ENCODE data around the gene MATN3. TPM values are rescaled to one million over a fixed set of nuclear protein-coding genes. Genes with fewer than 3 reads are reported as not detected.

MATN3 gene
- total and polyA plus RNA-seq, 2 donors (not counting 3 experiments of a cell fraction or from before 2014, with no cell fraction given): 1.8 to 3.4 TPM

DNA sequence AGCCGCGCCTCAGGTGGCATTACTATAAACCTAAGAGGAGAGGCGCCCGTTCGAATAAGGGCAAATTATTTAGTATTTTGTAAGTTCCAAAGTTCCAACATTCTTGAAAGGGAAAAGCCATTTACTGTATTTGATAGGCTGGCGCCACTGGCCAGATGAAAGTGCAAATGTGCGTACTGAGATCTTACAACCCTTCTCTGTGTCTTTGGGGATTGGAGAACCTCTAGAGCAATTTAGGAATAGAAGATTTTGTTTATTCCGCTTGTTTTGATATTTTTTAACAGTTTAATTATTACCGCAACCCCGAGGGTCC is 22.1 kb downstream of the MATN3 start:
- no peaks in the 10 kb centered on the region for H3K9me3 ChIP-seq (replicated peaks; ENCODE audit: control insufficient read depth, insufficient read depth, low read length)
- no peaks in the 10 kb centered on the region for H3K9me1 ChIP-seq (replicated peaks; ENCODE audit: control insufficient read depth, extremely low read depth, insufficient read depth, low read length)
- H4K20me1 ChIP-seq (replicated peaks; ENCODE audit: control insufficient read depth, extremely low read depth, insufficient read depth, low read length): no peaks in the 10 kb centered on the region
- peak overlapping the region; percentile 64 for H3K9ac ChIP-seq (replicated peaks; ENCODE audit: extremely low read depth, insufficient read depth, low read length)
- H3K4me1 ChIP-seq (ENCODE audit: control insufficient read depth, extremely low read depth, insufficient read depth, low read length): peaks cover 13% of the 10 kb centered on the region
- H3K27me3 ChIP-seq (ENCODE audit: control insufficient read depth in 2 of 2, insufficient read depth in 2 of 2, low read length in 2 of 2): no peaks in the 10 kb centered on the region
- H2AFZ ChIP-seq (ENCODE audit: low read depth, low read length): peak overlapping the region; percentile 65
- no peaks in the 10 kb centered on the region for H3K36me3 ChIP-seq (ENCODE audit: control insufficient read depth in 2 of 2, extremely low read depth in 1 of 2, insufficient read depth in 2 of 2, low read length in 2 of 2)
- FAIRE-seq (no peak), DNase-seq (ENCODE audit: low read depth, low spot score) (no peak)
- dilution Hi-C loops (cut with MboI; ENCODE audit: extremely low pct_ligation_motif_present, low sequenced_read_pairs) (no loop called here), intact Hi-C loops (cut with micrococcal nuclease) (no loop called here)
- peak overlapping the region; percentile 31 to 78 (median 74) for H3K4me3 ChIP-seq (replicated peaks in 1 of 3; ENCODE audit: insufficient read depth in 1 of 3, low read depth in 1 of 3, low read length in 3 of 3)
- H3K4me2 ChIP-seq (ENCODE audit: insufficient read depth, low read length): peak overlapping the region; percentile 77
- peaks cover 8% of the 10 kb centered on the region for H3K79me2 ChIP-seq (ENCODE audit: control insufficient read depth, insufficient read depth, low read length)
- CTCF ChIA-PET: interaction anchor here (1.1 to 3.4 kb wide), 3 partner anchors 21 to 101 kb away, joined by 3 to 14 read pairs (median 4); no protein-coding TSS in a partner anchor
- POLR2A ChIA-PET: interaction anchor here (1.5 kb wide), 1 partner anchor 25 kb away, joined by 3 read pairs; no protein-coding TSS in a partner anchor
- TF ChIP-seq POLR2A (IDR thresholded peaks at IDR 0.05; ENCODE audit: low read depth, low read length) (no peak), FOS (IDR thresholded peaks at IDR 0.05; ENCODE audit: borderline replicate concordance, insufficient read depth, low read length) (no peak), POLR2AphosphoS5 (IDR thresholded peaks at IDR 0.05; ENCODE audit: insufficient read depth, low read depth, low read length) (no peak), EZH2 (IDR thresholded peaks at IDR 0.05; ENCODE audit: borderline replicate concordance, low read depth, low read length, severe bottlenecking) (no peak), GATA2 (IDR thresholded peaks at IDR 0.05; ENCODE audit: insufficient read depth, insufficient read length, low read depth, low read length) (no peak), JUN (IDR thresholded peaks at IDR 0.05; ENCODE audit: borderline replicate concordance, insufficient read depth, insufficient read length, low read depth) (no peak), MYC (IDR thresholded peaks at IDR 0.05; ENCODE audit: low read depth, low read length) (no peak)
- TF ChIP-seq, protein P1, sequence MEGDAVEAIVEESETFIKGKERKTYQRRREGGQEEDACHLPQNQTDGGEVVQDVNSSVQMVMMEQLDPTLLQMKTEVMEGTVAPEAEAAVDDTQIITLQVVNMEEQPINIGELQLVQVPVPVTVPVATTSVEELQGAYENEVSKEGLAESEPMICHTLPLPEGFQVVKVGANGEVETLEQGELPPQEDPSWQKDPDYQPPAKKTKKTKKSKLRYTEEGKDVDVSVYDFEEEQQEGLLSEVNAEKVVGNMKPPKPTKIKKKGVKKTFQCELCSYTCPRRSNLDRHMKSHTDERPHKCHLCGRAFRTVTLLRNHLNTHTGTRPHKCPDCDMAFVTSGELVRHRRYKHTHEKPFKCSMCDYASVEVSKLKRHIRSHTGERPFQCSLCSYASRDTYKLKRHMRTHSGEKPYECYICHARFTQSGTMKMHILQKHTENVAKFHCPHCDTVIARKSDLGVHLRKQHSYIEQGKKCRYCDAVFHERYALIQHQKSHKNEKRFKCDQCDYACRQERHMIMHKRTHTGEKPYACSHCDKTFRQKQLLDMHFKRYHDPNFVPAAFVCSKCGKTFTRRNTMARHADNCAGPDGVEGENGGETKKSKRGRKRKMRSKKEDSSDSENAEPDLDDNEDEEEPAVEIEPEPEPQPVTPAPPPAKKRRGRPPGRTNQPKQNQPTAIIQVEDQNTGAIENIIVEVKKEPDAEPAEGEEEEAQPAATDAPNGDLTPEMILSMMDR (IDR thresholded peaks at IDR 0.05; ENCODE audit: extremely low read depth in 1 of 2, insufficient read depth in 1 of 2, low read depth in 1 of 2, low read length in 2 of 2): no peak
- TF ChIP-seq, protein P2, sequence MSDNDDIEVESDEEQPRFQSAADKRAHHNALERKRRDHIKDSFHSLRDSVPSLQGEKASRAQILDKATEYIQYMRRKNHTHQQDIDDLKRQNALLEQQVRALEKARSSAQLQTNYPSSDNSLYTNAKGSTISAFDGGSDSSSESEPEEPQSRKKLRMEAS (IDR thresholded peaks at IDR 0.05; ENCODE audit: insufficient read depth, insufficient read length): no peak
- TSS peak; percentile 66 for BruUV-seq (replicated peaks)
- no peak overlapping the region for H3K27ac ChIP-seq (ENCODE audit: insufficient read depth, low read depth, low read length)

Measured in endothelial cell of umbilical vein (primary cell).